Suprapubic skin (tissue), 4 donors: ENCODE results near the gene ZBTB7B. TPM values are rescaled to one million over a fixed set of nuclear protein-coding genes. Genes with fewer than 3 reads are reported as not detected.

Experiments
- DNase-seq, 2 donors: peaks; one replicate each; pipeline ENCODE4 v3.0.0-alpha.2; 2019; ENCODE audit warnings: low spot score in 2 of 2
- H3K27ac ChIP-seq: fragments of 200-600 bp; sonication (generic); one replicate; pipeline ENCODE4 v1.5.1; 2019
- H3K27me3 ChIP-seq: fragments of 200-600 bp; sonication (generic); one replicate; pipeline ENCODE4 v1.5.1; 2019
- H3K36me3 ChIP-seq: fragments of 200-600 bp; sonication (generic); one replicate; pipeline ENCODE4 v1.5.1; 2019
- H3K4me1 ChIP-seq: fragments of 200-600 bp; sonication (generic); one replicate; pipeline ENCODE4 v1.5.1; 2019
- H3K4me3 ChIP-seq: fragments of 200-600 bp; sonication (generic); one replicate; pipeline ENCODE4 v1.5.1; 2019; ENCODE audit warnings: mild to moderate bottlenecking
- H3K9me3 ChIP-seq: fragments of 200-600 bp; sonication (generic); one replicate; pipeline ENCODE4 v1.5.1; 2019
- EP300 ChIP-seq: sonication (generic); formaldehyde crosslinking; IDR thresholded peaks from one replicate; pipeline ENCODE4 v1.6.1; 2017; ENCODE audit warnings: antibody characterized with exemption
- POLR2A ChIP-seq, 2 donors: fragments of 450-650 bp; IDR thresholded peaks; one replicate each; pipeline ENCODE4 v1.6.1; 2017; ENCODE audit warnings: antibody characterized with exemption in 2 of 2, mild to moderate bottlenecking in 2 of 2, moderate library complexity in 2 of 2
- POLR2AphosphoS5 ChIP-seq, 3 donors: sonication (generic); formaldehyde crosslinking; IDR thresholded peaks; one replicate each; pipeline ENCODE4 v1.6.1; 2017; ENCODE audit warnings: antibody characterized with exemption in 3 of 3
- whole genome bisulfite sequencing: methylation state at CpG from one replicate; pipeline ENCODE4 v1.1.5; 2018; 5-methylcytosine and 5-hydroxymethylcytosine counted together
- total RNA-seq, 4 donors: library from RNA; depleted of rRNA; stranded (reverse); fragments of >200 nt; gene quantifications; one replicate each; pipeline ENCODE4 v1.1.0, GENCODE V29; 2016
- TF ChIP-seq, protein P1 (sequence below), 2 donors: fragments of 200-600 bp in 1 of 2; fragments of 450-650 bp in 1 of 2; sonication (generic) in 1 of 2; IDR thresholded peaks; one replicate each; pipeline ENCODE4 v1.5.1; 2016 to 2019; ENCODE audit warnings: antibody characterized with exemption in 2 of 2, mild to moderate bottlenecking in 1 of 2, moderate library complexity in 1 of 2

The ZBTB7B gene
- total RNA-seq, 4 donors from 2014 or later, result 238 to 243 (median 239) TPM

DNA sequence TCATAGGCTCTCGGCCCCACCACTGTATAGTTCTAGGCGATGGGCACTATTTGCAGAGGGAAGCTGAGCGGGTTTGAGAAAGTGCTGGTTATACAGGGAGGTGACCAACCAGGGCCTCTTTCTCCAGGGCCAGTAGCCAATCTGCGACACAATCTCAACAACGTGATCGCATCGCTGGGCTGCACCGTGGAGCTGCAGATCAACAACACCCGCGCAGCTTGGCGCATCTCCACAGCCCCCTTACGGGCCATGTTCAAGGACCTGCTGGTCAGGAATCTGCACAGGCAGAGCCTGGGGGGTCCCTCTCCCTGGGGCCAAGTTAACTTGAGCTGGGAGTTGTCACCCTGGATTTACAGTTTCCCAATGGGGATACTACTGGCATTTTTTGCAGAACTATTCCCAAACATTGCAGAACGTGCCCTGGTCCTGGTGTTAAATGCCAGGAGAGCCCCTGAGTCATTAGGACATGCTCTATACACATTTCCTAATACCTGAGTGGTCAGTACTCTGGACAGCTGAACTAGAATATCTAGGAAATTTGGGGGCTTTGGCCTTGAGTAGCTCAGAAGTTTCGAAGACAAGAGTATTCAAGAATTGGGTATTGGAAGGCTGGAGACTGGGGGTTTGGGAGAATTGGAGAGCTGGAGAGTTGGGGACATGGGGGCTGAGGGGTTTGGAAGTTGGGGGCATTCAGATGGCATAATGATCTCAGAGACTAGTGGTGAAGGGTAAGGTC, 37.9 kb downstream of the ZBTB7B start:
- no peak overlapping the region for H3K27ac ChIP-seq
- no peak overlapping the region for H3K4me3 ChIP-seq
- TF ChIP-seq POLR2AphosphoS5 (IDR thresholded peaks at IDR 0.05), result no peak
- TF ChIP-seq POLR2A (IDR thresholded peaks at IDR 0.05), result no peak
- TF ChIP-seq, protein P1, sequence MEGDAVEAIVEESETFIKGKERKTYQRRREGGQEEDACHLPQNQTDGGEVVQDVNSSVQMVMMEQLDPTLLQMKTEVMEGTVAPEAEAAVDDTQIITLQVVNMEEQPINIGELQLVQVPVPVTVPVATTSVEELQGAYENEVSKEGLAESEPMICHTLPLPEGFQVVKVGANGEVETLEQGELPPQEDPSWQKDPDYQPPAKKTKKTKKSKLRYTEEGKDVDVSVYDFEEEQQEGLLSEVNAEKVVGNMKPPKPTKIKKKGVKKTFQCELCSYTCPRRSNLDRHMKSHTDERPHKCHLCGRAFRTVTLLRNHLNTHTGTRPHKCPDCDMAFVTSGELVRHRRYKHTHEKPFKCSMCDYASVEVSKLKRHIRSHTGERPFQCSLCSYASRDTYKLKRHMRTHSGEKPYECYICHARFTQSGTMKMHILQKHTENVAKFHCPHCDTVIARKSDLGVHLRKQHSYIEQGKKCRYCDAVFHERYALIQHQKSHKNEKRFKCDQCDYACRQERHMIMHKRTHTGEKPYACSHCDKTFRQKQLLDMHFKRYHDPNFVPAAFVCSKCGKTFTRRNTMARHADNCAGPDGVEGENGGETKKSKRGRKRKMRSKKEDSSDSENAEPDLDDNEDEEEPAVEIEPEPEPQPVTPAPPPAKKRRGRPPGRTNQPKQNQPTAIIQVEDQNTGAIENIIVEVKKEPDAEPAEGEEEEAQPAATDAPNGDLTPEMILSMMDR (IDR thresholded peaks at IDR 0.05), result no peak
- TF ChIP-seq EP300, result no peak

DNA sequence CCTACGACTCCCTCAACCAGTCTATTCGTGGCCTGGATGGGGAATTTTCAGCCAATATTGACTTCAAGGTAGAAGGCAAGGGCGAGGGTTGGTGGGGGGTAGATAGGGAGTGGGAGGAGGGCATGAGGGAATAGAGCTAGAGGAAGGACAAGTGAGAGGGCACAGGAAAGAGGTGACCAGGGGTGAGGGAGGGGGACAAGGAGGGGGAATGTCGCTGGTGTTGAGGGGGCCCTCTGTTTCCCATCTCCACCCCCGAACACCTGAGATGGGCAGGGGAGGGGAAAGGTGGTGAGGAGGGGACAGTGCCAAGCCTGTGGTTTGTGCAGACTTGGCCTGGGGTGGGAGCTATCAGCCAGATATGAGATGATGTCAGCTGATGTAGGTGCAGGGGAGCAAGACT, 40.2 kb downstream of the ZBTB7B start:
- no peaks in the 10 kb centered on the region for H3K36me3 ChIP-seq
- WGBS, result 82% methylated on average over 5 of the region's 5 CpGs
- peaks cover 41% of the 10 kb centered on the region for H3K4me1 ChIP-seq
- no peak overlapping the region for H3K27ac ChIP-seq
- H3K9me3 ChIP-seq, result no peaks in the 10 kb centered on the region
- no peak for DNase-seq
- TF ChIP-seq, protein P1 (IDR thresholded peaks at IDR 0.05), result no peak
- no peak for TF ChIP-seq POLR2AphosphoS5 (IDR thresholded peaks at IDR 0.05)
- no peak for TF ChIP-seq EP300
- TF ChIP-seq POLR2A (IDR thresholded peaks at IDR 0.05), result no peak
- H3K4me3 ChIP-seq, result no peak overlapping the region
- no peaks in the 10 kb centered on the region for H3K27me3 ChIP-seq

More for the DNA sequence above, 37.9 kb downstream of the ZBTB7B start:
- Histone ChIP-seq H3K9me3 (no peaks in the 10 kb centered on the region), H3K36me3 (no peaks in the 10 kb centered on the region), H3K27me3 (no peaks in the 10 kb centered on the region), H3K4me1 (peaks cover 52% of the 10 kb centered on the region)
- no peak for DNase-seq
- WGBS, result 89% methylated on average over 9 of the region's 14 CpGs

DNA sequence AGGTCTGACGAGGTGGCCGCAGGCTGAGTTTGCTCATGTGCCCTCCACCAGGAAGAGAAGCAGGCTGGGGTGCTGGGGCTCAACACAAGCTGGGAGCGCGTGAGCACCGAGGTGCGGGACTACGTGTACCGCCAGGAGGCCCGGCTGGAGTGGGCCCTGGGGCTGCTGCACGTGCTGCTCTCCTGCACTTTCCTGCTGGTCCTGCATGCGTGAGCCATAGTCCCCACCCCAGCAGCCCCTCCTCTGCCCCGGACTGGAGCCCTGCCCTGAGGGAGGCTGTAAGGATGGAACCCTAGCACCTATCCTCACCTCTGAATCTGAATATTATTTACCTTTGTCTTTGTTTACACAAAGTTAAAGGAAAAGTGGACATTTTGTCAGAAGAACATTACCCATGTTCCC, 40.7 kb downstream of the ZBTB7B start:
- Histone ChIP-seq H3K27me3 (no peaks in the 10 kb centered on the region), H3K4me3 (no peak overlapping the region), H3K9me3 (no peaks in the 10 kb centered on the region), H3K4me1 (peaks cover 36% of the 10 kb centered on the region), H3K36me3 (no peaks in the 10 kb centered on the region), H3K27ac (no peak overlapping the region)
- no peak for TF ChIP-seq EP300
- TF ChIP-seq, protein P1 (IDR thresholded peaks at IDR 0.05), result no peak
- no peak for TF ChIP-seq POLR2AphosphoS5 (IDR thresholded peaks at IDR 0.05)
- no peak for TF ChIP-seq POLR2A (IDR thresholded peaks at IDR 0.05)
- WGBS, result 58% methylated on average over 10 of the region's 12 CpGs
- DNase-seq, result no peak

DNA sequence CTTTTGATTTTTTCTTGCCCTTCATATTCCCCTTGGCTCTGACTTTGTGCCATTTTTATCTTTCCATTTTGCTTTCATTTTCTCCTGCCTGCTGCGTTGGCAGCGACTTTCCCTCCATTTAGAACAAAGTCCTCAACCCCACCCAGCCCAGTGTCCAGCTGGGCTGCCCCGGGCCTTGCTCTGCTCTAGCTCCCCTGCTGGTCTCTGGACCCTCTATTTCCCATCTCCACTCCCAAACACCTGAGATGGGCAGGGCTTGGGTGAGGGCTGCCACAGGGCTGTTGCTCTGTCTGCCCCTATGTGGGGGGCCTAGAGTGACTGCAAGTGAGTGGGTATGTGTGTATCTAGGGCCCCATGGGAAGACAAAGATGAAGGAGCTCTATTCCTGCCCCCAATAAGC, 41.2 kb downstream of the ZBTB7B start:
- 72% methylated on average over 3 of the region's 3 CpGs for WGBS
- DNase-seq, result no peak
- no peaks in the 10 kb centered on the region for H3K27me3 ChIP-seq
- no peaks in the 10 kb centered on the region for H3K36me3 ChIP-seq
- peaks cover 36% of the 10 kb centered on the region for H3K4me1 ChIP-seq
- H3K4me3 ChIP-seq, result no peak overlapping the region
- no peaks in the 10 kb centered on the region for H3K9me3 ChIP-seq
- no peak for TF ChIP-seq EP300
- no peak for TF ChIP-seq POLR2AphosphoS5 (IDR thresholded peaks at IDR 0.05)
- no peak for TF ChIP-seq POLR2A (IDR thresholded peaks at IDR 0.05)
- TF ChIP-seq, protein P1 (IDR thresholded peaks at IDR 0.05), result no peak
- H3K27ac ChIP-seq, result no peak overlapping the region

DNA sequence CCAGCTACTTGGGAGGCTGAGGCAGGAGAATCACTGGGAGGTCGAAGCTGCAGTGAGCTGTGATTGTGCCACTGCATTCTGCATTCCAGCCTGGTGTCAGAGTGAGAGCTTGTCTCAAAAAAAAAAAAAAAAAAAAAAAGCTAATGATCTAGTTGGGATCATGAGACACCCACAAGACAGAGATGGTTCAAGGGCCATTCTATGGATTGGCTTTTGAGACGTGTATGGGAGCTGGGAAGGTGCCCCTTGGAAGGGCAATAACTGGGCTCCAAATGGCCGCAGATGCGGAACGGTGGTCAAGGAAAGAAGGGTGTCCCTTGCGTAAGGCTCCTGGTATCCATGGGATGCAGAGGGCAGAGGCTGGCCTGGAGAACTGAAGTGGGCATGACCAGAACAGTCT, 41.8 kb downstream of the ZBTB7B start:
- H3K27me3 ChIP-seq, result no peaks in the 10 kb centered on the region
- H3K36me3 ChIP-seq, result no peaks in the 10 kb centered on the region
- no peak overlapping the region for H3K4me3 ChIP-seq
- TF ChIP-seq EP300 (no peak), POLR2A (IDR thresholded peaks at IDR 0.05) (no peak), POLR2AphosphoS5 (IDR thresholded peaks at IDR 0.05) (no peak)
- TF ChIP-seq, protein P1 (IDR thresholded peaks at IDR 0.05), result no peak
- 83% methylated on average over 6 of the region's 6 CpGs for WGBS
- peaks cover 36% of the 10 kb centered on the region for H3K4me1 ChIP-seq
- no peak for DNase-seq
- H3K9me3 ChIP-seq, result no peaks in the 10 kb centered on the region
- no peak overlapping the region for H3K27ac ChIP-seq
